GM19372 (cell line): ENCODE measurements around the gene DNAJC7.

ENCODE experiments used
- ATAC-seq: cut with Tn5 transposase; IDR thresholded peaks from one replicate; pipeline ENCODE4 v1.9.1; 2021; ENCODE audit warnings: mild to moderate bottlenecking, low read depth, moderate library complexity; ENCODE audit not compliant: unreplicated experiment

Gene DNAJC7, protein sequence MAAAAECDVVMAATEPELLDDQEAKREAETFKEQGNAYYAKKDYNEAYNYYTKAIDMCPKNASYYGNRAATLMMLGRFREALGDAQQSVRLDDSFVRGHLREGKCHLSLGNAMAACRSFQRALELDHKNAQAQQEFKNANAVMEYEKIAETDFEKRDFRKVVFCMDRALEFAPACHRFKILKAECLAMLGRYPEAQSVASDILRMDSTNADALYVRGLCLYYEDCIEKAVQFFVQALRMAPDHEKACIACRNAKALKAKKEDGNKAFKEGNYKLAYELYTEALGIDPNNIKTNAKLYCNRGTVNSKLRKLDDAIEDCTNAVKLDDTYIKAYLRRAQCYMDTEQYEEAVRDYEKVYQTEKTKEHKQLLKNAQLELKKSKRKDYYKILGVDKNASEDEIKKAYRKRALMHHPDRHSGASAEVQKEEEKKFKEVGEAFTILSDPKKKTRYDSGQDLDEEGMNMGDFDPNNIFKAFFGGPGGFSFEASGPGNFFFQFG

DNA sequence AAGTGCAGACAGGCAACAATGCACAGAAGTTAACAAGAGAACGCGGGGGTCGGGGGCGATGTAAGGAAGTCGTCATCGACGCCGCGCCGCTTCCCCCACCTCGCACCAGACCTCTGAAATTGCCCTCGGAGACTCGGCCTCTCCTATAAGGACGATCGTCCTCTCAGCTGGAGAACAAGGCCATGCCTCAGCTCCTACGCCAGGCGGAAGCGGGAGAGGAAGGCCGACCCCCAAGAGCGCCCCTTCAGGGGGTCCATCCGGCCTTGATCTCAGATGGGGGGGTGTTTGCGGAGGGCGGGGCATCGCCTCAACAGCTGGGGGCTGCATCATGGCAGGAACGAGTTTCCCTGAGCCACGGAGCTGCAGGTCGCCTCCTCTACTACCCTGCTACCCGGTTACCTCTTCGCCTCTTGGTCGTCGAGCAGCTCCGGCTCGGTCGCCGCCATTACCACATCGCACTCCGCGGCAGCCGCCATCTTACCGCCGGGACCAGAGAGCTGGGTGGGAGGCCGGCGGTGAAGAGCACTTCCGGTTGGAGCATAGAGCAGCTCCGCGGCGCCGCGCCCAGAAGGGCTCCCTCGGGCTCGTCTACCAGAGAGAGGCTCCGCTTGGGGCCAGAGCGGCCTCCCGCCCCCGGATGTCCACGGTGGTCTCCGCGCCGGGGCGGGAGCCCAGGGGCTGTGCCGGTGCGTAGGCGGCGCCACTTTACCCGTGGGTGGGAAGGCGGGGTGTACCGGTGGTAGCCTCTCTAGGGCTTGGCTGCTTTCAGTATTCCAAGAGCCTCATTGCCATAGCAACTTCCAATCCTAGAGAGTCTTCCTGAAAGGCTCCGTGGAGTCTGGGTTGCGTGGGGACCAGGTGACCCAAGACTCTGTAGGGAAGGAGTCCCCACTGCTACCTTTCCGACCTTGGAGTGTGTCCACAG lies at the start of gene DNAJC7:
Gene DNAJC7, minus strand, starts transcription at position 499 of the 925 bp plus-strand sequence. Its CDS starts 23 bp downstream, at position 476.
- ATAC-seq = peak; percentile 83

DNA sequence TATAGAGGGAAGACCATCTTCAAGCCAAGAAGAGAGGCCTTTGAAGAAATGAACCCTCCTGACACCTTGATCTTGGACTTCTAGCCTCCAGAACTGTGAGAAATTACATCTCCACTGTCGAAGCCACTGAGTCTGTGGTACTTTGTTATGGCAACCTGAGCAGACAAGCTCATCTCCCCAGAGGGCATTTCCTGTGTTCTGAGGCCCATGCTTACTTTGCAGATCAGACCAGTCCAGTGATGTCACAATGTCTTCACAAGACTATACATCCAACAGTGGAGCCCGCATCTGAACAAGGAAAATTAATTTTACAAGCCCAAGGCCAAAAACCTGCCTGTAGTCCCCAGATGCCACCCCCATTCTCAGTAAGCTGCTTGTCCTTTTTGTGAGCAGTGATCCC lies 48.0 kb upstream of the DNAJC7 start:
- ATAC-seq = no peak

DNA sequence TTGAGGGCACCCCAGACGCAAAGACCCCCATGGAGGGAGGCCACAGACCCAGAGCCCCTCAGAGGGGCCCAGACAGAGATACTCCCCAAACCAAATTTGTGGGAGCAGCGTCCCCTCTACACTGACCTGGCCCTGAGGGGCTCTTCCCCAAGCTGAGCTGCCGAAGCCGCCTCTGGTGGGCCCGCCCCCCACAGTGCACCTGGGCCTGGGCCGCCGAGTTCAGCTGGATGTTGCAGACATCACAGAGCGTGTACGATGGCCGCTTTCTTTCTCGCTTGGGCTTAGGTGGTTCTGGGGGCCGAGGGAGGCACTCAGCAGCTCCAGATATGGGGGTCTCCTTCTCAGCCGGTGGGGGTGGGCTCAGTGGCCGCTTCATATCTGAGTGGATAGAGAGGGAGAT lies 45.4 kb upstream of the DNAJC7 start:
- no peak for ATAC-seq

DNA sequence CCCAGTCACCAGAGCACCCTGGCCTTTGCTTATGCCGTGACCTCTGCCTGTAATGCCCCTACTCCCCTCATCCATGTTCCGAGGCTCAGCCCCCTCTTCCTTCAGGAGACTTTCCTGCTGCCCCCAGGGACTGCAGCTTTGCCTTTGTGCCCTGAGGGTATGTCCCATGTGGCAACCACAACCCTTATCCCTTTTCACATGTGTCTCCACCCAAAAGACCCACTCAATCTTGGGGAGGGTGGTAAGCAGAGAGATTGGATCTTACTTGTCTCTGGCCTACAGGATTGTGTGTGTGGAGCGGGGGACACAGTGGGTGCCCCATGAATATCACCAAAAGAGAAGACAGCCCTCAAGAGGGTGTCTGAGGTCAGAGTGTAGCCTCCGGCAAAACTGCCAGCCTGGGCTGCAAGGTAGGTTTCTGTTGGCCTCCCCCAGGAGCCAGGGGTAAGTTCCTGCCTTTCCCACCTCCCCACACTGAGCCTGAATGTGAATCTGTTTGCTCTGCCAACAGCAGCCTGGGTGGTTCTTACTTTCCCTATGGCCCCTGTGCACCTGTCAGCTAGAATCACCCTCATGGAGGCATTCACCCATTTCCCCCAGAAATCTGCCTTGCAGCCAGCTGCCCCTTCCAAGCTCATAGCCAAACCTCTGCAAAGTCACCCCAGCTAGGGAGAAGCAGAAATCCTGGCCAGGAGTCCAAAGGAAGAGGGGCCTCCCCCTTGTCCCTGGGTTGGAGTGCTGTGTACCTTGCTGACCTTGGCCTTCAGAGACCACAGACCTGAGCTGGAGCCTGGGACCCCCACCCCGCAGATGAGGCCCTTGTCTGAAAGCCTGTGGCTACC lies 44.6 kb upstream of the DNAJC7 start:
- ATAC-seq = no peak

DNA sequence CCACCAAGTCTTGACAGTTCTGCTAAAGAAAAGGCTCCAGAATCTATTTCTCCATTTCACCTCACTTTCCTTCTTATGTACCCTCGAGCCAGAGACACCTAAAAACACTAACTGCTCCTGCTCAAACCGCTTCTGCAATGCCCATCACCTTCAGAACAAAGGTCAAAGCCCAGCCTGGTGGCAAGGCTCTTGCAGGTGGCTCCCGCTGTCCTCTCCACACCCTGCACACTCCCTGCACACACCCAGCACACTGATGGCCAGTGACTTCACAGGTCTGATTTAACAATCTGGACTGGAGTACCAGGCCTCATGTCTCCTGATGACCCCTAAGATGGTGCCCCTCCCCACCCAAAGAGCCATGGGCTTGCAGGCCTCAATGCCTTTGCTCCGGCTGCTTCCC lies 43.0 kb upstream of the DNAJC7 start:
- ATAC-seq = no peak

DNA sequence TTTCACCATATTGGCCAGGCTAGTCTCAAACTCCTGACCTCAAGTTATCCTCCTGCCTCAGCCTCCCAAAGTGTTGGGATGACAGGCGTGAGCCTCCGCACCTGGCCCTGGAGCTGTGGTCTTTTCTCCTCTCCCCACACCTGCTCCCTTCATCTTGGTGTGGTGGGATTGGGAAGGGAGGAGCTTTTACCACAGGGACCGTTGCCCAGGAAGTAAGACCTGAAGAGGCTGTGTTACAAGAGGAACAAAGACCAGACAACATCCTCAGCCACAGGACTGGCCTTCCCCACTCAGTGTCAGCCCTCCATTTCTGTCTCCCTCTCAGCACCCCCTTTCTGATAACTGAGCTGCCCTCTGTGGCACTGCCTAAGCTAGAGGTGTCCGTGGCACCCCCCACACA lies 42.6 kb upstream of the DNAJC7 start:
- no peak for ATAC-seq

DNA sequence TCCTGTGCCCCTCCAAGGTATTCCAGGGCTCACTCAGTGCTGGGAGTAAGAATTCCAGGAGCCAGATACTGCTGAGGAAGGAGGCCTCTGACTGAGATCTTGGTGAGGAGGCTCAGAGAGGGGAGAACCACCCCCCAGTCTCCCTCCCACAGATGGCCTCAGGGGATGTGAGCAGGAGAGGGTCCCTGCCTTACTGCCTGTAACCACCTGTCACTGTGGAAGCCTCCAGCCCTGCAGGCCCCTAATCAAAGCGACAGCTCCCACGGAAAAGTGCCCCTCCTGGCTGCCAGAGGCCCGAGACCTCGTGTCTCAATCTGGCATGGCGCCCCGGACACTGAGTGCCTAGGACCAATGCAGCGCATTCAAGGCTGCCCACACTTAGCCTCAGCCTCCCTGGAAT lies 40.8 kb upstream of the DNAJC7 start:
- ATAC-seq = no peak

DNA sequence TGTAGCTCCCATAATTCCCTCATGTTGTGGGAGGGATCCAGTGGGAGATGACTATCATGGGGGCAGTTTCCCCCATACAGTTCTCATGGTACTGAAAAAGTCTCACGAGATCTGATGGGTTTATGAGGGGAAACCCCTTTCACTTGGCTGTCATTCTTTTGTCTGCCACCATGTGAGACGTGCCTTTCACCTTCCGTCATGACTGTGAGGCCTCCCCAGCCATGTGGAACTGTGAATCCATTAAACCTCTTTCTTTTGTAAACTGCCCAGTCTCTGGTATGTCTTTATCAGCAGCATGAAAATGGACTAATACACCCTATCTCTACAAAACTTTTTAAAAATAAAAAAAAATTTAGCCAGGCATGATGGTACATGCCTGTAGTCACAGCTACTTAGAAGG lies 39.4 kb upstream of the DNAJC7 start:
- no peak for ATAC-seq

DNA sequence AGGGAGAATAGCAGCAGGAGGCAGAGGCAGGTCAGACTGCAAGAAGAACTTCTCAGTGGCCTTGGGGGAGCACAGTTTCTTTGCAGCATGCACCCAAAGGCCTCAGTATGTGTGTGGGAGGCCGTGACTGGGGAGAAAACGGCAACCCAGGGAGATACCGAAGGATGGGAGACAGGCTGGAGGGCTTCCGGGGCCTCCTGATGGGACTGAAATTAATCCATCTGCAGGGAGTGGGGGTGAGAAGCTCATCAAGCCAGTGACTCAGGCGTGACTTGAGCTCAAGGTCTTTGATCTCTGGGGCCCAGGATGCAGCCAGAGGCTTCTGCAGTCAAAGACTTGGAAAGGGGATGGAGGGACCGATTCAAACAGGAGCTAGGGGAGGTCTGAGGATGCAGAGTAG lies 38.3 kb upstream of the DNAJC7 start:
- ATAC-seq = no peak

DNA sequence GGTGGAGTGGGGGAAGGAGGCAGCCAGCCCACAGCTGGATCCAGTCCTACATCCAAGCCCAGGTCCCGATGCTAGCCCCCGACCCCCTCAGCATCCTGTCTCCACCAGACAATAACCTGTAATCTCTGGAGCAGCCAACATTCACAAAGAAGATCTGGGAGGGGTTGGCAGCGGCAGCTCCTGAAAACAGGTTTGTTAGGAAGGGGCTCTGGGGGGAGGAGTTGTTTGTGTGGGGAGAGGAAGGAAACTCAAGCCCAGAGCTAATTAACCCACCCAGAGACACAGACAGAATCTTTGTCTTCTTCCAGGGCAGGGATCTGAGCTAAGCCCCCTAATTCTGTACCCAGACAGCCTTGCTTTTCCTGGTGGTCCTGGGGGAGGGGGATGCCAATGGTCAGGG lies 37.8 kb upstream of the DNAJC7 start:
- ATAC-seq = no peak

DNA sequence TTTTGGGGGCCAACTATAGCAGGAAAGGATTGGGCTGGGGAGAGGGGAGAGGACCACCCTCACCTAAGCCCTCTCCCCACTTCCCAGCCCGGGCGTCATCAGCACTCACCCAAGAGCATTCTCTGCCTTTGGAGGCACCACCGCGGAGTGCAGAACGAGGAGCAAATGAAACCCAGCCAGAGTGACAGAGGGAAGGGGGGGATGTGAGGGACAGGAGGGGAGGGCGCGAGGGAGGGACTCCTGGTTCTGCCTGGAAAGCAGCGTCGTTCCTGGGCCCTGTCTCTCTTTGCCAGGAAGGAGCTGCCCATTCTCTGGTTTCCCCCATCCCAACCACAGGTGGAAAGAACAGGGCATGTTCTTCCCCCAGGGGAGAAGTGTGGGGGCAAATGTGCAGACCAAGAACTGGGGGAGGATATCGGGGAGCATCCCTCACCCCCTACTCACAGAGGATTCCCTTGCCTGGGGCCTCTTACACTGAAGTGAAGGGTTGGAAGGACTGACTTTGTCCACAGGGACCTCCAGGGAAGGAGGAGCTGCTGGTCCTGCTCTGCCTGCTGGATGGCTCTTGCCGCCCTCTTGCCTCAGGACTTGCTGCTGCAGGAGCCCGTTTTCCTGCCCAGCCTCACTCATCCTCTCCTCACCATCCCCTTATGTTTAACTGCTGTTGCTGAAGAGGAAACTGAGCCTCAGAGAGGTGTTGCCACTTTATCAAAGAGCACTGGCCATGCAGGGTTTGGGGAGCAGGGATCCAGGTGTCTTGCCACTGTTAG lies 36.7 kb upstream of the DNAJC7 start:
- ATAC-seq = no peak

DNA sequence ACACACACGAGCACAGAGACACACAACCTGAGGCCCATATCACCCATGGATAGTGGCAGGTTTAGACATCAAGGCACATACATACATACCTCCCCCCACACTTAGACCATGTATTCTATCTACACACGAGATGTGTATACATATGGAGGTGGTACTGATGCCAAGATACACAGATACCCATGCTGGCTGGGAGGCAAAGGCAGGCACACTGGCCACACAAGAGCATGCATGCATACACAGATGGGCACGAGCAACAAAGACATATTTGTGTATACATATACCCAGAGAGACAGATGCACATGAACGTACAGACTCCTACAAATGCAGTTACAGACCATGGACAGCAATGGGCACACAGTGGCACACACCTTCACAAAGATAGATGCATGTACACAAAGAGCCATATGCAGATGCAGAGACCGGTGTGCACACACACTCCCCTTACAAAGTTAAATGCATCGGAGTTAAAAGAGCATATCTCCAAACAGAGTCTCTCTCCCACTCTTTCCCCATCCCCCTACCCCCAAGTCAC lies 35.2 kb upstream of the DNAJC7 start:
- no peak for ATAC-seq

DNA sequence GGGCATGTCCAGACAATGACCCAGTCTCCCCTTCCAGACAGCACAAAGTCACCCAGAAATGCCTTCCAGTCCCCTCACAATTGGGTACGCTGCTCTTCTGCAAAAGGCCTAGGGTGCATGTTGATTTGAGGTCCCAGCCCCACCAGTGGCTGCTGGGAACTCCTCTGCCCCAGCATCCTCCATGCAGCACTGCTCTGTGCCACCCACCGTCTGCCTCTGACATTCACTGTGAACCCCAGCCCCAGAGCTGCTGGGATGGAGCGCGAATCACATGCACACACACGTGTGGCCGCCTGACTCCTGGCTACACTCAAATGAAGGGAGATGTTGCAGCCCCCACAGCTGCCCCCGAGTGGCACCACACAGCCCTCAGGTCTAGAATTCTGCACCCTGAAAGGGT lies 34.4 kb upstream of the DNAJC7 start:
- ATAC-seq = no peak

DNA sequence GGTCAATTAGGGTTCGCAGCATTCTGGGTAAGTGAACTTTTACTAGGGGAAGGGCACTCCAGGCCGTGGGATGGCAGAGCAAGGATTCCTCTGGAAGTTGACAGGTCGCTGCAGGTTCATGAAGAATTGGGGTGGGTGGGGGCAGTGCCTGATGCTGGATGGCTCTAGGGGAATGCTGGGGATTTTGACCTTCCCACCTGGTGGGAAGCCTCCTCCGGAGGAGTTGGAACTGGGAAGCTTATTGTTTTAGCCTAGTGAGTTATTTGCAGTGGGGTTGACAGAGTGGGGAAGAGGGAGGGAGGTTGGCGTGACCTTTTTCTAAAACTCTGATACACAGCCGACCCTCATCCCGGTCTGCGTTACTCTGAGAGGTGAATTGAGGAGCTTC lies 33.8 kb upstream of the DNAJC7 start:
- no peak for ATAC-seq

DNA sequence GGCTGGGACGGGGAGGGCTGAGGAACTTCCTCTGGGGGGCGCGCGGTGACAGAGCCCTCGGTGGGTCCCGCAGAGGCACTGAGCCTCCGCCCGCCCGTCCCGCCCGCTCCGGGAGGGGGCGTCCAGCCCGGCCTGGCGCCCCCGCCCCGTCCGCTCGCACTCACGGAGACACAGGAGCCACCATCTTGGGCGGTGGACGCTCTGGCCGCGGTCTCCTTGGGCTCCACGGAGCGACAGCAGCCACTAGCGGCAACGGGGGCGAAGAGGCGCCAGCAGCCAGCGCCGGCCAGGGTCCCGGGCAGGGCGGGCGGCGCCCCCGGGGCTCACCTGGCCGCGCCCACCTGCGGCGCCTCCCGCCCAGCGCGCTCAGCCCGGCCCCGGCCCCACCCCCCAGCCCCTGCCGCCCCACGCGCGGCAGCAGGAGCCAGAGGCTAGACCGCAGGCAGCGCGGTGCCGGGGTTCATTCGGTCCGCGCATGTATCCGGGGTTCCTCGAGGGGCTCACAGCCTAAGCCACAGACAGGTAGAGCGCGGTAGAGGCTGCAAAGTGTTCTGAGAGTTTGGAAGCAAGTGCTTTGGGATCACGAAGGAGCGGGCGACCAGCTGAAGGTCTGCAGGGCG lies 33.3 kb upstream of the DNAJC7 start, which contains the start of gene C17orf113:
Gene C17orf113, minus strand, starts transcription at position 209 of the 620 bp plus-strand sequence. CDS start 7,225 bp downstream, outside the sequence.
- no peak for ATAC-seq

DNA sequence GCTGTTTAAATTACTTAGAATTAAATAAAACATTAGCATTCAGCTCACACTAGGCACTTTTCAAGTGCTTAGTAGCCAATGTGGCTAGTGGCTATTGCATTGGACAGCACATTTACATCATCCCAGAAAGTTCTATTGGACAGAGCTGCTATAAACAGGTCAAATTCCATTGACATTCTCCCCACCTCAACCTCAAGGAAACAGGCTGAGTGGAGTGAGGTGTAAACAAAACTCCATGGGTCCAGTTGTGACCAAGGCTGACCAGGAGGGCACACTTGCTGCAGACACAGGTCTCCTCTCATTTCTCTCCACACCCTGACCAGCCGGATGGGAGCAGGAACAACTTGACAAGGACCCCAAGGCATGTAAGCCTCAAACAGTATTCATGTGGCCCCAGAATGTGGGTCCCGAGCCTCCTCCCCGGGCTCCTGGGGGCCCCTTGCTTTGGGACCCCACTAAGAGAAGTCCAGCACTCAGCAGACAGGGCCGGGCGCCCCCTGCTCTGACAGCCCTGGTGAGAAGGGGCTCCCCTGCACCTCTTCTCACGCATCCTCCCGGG lies 32.7 kb upstream of the DNAJC7 start:
- no peak for ATAC-seq

DNA sequence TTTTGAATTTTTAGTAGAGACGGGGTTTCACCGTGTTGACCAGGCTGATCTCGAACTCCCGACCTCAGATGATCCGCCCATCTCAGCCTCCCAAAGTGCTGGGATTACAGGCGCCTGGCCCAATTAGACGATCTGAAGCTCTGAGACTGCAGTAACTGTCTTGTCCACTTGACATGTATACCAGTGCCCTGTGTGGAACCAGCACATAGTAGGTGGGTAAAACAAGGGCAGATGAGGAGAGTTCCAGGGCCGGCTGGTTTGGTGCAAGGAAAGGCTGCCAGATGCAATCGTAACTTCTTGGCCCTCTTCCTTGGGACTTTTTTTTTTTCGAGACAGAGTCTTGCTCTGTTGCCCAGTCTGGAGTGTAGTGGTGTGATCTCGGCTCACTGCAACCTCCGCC lies 30.1 kb upstream of the DNAJC7 start:
- ATAC-seq = no peak

DNA sequence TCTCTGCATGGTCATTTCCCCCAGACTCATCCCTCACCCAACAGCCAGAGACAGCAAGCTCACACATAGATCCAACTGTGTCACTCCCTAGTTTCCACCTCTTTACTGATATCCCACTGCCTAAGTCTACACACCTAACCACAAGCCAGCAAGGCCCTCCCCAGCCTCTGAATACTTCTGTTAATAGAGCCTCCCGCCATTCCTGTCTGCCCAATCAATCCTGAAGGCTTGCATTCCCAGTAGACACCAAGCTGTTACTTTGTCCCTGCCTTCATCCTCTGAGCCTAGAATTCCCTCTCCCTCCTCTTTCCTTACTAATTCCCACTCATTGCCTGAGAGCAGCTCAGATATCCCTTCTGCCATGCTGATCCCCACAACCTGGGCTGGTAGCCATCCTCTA lies 28.5 kb upstream of the DNAJC7 start:
- ATAC-seq = no peak
